CD4-positive, alpha-beta T cell (primary cell): ENCODE measurements around the gene POPDC2. TPM values are rescaled to one million over a fixed set of nuclear protein-coding genes. Genes with fewer than 3 reads are reported as not detected.

ENCODE experiments used
- ATAC-seq: fragments of 200-7000 bp; cut with Tn5 transposase; one replicate; pipeline ENCODE4 v1.10.0; 2022; ENCODE audit warnings: mild to moderate bottlenecking; ENCODE audit not compliant: poor library complexity
- CTCF ChIA-PET: fragments of 350-600 bp; sonication (Branson Sonifier 250); formaldehyde crosslinking; loops from one replicate; lab custom pipeline; 2021; ENCODE audit warnings: antibody characterized with exemption, inconsistent platforms; lab: Charles Lee
- POLR2A ChIA-PET: fragments of 350-600 bp; sonication (Branson Sonifier 250); formaldehyde crosslinking; loops from one replicate; lab custom pipeline; 2021; ENCODE audit warnings: antibody characterized with exemption, inconsistent platforms; lab: Charles Lee
- DNase-seq, 14 experiments: peaks; one replicate each; pipeline ENCODE4 v3.0.0-alpha.2; 2013 to 2020; ENCODE audit warnings: mixed read lengths in 2 of 14
- H3K27ac ChIP-seq, 2 donors: one replicate each; pipeline versions ENCODE4 v1.5.1 to v1.7.0; 2013; ENCODE audit warnings: low read length in 2 of 2, low read depth in 1 of 2, mild to moderate bottlenecking in 1 of 2
- H3K27me3 ChIP-seq, 2 experiments: 1 replicate in 1 of 2; 2 replicates in 1 of 2; pipeline versions ENCODE4 v1.6.1 to v1.7.0; 2013; ENCODE audit warnings: low read length in 2 of 2, control low read depth in 1 of 2, mild to moderate bottlenecking in 1 of 2, moderate library complexity in 1 of 2; ENCODE audit not compliant: insufficient read depth in 2 of 2, control insufficient read depth in 1 of 2
- H3K36me3 ChIP-seq: one replicate; pipeline ENCODE4 v1.6.1; 2013; ENCODE audit warnings: low read length, control low read depth; ENCODE audit not compliant: insufficient read depth
- H3K4me1 ChIP-seq: one replicate; pipeline ENCODE4 v1.6.1; 2013; ENCODE audit warnings: low read length, control low read depth; ENCODE audit not compliant: insufficient read depth
- H3K4me3 ChIP-seq: one replicate; pipeline ENCODE4 v1.5.1; 2013; ENCODE audit warnings: mild to moderate bottlenecking, low read length, moderate library complexity
- H3K9me3 ChIP-seq, 2 experiments: 1 replicate in 1 of 2; 2 replicates in 1 of 2; pipeline versions ENCODE4 v1.6.1 to v1.7.0; 2013; ENCODE audit warnings: low read length in 2 of 2, mild to moderate bottlenecking in 2 of 2, control low read depth in 1 of 2, moderate library complexity in 1 of 2; ENCODE audit not compliant: control insufficient read depth in 1 of 2, insufficient read depth in 1 of 2
- H3K27ac Mint-ChIP-seq: one replicate; pipeline ENCODE4 v1.8.0; 2020; ENCODE audit warnings: mixed read lengths
- H3K27me3 Mint-ChIP-seq: one replicate; pipeline ENCODE4 v1.8.0; 2021; ENCODE audit warnings: mixed read lengths
- H3K36me3 Mint-ChIP-seq: one replicate; pipeline ENCODE4 v1.8.0; 2021; ENCODE audit warnings: low read depth, mixed read lengths
- H3K4me1 Mint-ChIP-seq: one replicate; pipeline ENCODE4 v1.8.0; 2021; ENCODE audit warnings: low read depth, mixed read lengths
- H3K4me3 Mint-ChIP-seq: one replicate; pipeline ENCODE4 v1.8.0; 2020; ENCODE audit warnings: mild to moderate bottlenecking, mixed read lengths
- H3K9me3 Mint-ChIP-seq: one replicate; pipeline ENCODE4 v1.8.0; 2020; ENCODE audit warnings: mixed read lengths
- CTCF ChIP-seq: fragments of 200-600 bp; IDR thresholded peaks from one replicate; pipeline ENCODE4 v1.8.0; 2022; ENCODE audit warnings: antibody characterized with exemption, mild to moderate bottlenecking
- intact Hi-C, 2 experiments: fragments of 100-400 bp; cut with DNase I in 1 of 2; cut with micrococcal nuclease in 1 of 2; formaldehyde crosslinking; loops; one replicate each; pipeline versions ENCODE4 v1.15.1 to v1.9.0; 2023 to 2025; cut with DNase I, micrococcal nuclease
- total RNA-seq, 174 experiments: library from RNA in 2 of 174; stranded (reverse) in 2 of 174; gene quantifications; one replicate each; pipeline ENCODE4 v1.2.3 and lab custom pipeline; 2021 to 2026

POPDC2 gene
- total RNA-seq, 2 experiments from 2014 or later = 2.6 to 3.5 TPM

DNA sequence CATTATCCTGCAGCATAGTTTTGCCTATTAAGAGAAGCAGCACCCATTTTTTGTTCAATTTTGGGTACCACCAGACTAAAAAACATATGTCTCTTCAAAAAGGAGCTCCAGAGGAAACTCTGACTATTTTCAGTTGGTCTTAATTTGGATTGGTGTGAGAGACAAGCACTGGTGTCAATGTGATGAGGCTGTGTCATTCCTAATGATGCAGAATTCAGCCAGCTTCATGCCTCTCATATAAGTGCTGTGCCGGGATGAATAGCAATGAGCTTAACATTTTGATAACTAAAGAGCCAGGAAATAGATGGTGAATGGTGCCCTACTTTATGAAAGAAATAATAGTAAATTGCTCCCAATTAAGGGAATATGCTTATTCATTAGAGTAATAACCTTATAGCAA lies 15.9 kb downstream of the POPDC2 start:
- Histone ChIP-seq H3K27me3 (no peaks in the 10 kb centered on the region), H3K9me3 (no peaks in the 10 kb centered on the region), H3K27ac (no peak overlapping the region), H3K4me3 (no peak overlapping the region), H3K4me1 (no peaks in the 10 kb centered on the region), H3K36me3 (peaks cover 12% of the 10 kb centered on the region)
- CTCF ChIA-PET = interaction anchor here (1.3 kb wide), 1 partner anchor 18 kb away, joined by 3 read pairs; no protein-coding TSS in a partner anchor
- Mint-ChIP-seq H3K4me3 (no peak overlapping the region), H3K36me3 (peaks cover 74% of the 10 kb centered on the region), H3K27me3 (no peaks in the 10 kb centered on the region), H3K27ac (no peak overlapping the region), H3K4me1 (no peaks in the 10 kb centered on the region), H3K9me3 (no peaks in the 10 kb centered on the region)
- ATAC-seq (no peak), DNase-seq (no peak)
- intact Hi-C loops = no loop called here
- POLR2A ChIA-PET = no interaction called here
- no peak for TF ChIP-seq CTCF

- H3K27me3 ChIP-seq = no peaks in the 10 kb centered on the region
- Mint-ChIP-seq H3K9me3 (no peaks in the 10 kb centered on the region), H3K27me3 (no peaks in the 10 kb centered on the region), H3K4me3 (no peak overlapping the region), H3K27ac (no peak overlapping the region), H3K4me1 (peaks cover 4% of the 10 kb centered on the region), H3K36me3 (peaks cover 67% of the 10 kb centered on the region)
- ChIA-PET POLR2A (no interaction called here), CTCF (interaction anchor here (1.3 kb wide), 1 partner anchor 17 kb away, joined by 3 read pairs; no protein-coding TSS in a partner anchor)
- TF ChIP-seq CTCF = no peak
- no peak overlapping the region for H3K27ac ChIP-seq
- DNase-seq = no peak
- intact Hi-C loops = no loop called here
- H3K36me3 ChIP-seq = peaks cover 9% of the 10 kb centered on the region
- no peak overlapping the region for H3K4me3 ChIP-seq
- H3K9me3 ChIP-seq = no peaks in the 10 kb centered on the region
- peaks cover 6% of the 10 kb centered on the region for H3K4me1 ChIP-seq
- no peak for ATAC-seq
Observed at GRCh38 chr3:119643528-119643927, 16.9 kb downstream of the POPDC2 start.

DNA sequence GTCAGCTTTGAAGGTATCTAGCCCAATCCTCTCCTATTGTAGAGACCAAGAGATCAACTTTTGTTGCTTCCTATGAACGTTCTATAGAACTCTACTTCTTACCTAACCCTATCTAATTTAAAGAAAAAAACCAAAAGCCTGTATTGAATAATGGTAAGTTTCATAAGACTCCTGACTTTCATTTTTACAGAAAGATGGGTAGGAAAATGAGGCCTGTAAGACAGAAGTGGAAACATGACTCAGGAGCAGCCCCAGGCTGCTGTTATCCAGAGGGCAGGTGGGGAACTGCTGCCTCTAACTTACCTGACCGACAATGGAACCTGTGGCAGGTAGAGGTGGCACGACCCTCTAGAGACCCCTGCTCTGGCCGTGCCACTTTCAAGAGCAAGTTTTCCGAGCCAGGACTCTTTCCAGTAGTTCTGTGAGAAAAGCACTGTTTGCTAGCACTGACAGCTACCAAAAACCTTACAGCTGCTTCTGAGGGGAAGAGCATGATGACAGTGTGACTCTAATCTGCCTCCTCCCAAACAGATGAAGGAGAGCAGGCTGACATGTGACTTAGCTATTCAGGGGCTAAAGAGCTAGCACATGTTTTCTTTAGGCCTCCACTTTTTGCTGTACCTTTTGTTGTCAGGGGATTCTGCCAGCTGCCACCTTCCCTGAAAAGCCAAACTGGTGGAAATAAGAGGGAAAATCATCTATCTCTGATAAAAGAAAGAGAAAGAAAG lies 17.5 kb downstream of the POPDC2 start:
- Mint-ChIP-seq H3K9me3 (no peaks in the 10 kb centered on the region), H3K27ac (no peak overlapping the region), H3K4me3 (no peak overlapping the region), H3K36me3 (peaks cover 61% of the 10 kb centered on the region), H3K4me1 (peaks cover 4% of the 10 kb centered on the region), H3K27me3 (no peaks in the 10 kb centered on the region)
- Histone ChIP-seq H3K36me3 (peaks cover 3% of the 10 kb centered on the region), H3K4me1 (peaks cover 8% of the 10 kb centered on the region), H3K27me3 (no peaks in the 10 kb centered on the region), H3K27ac (no peak overlapping the region), H3K9me3 (no peaks in the 10 kb centered on the region), H3K4me3 (no peak overlapping the region)
- ChIA-PET CTCF (interaction anchor here (1.3 kb wide), 1 partner anchor 16 kb away, joined by 3 read pairs; no protein-coding TSS in a partner anchor), POLR2A (no interaction called here)
- intact Hi-C loops = no loop called here
- ATAC-seq (no peak), DNase-seq (no peak)
- no peak for TF ChIP-seq CTCF
